Heart left ventricle (tissue), 16 donors: Measurements from ENCODE around the gene ELAVL1. TPM values are rescaled to one million over a fixed set of nuclear protein-coding genes. Genes with fewer than 3 reads are reported as not detected.

Source experiments
- ATAC-seq, 4 donors: fragments of 200-7000 bp; cut with Tn5 transposase; one replicate each; pipeline ENCODE4 v1.9.1; 2020 to 2022; ENCODE audit warnings: moderate library complexity in 4 of 4, mild to moderate bottlenecking in 3 of 4, moderate number of reproducible peaks in 1 of 4
- DNase-seq, 5 donors: peaks; one replicate each; pipeline ENCODE4 v3.0.0-alpha.2; 2020
- H3K27ac ChIP-seq, 12 donors: fragments of 200-600 bp; sonication (generic) in 4 of 12; one replicate each; pipeline versions ENCODE4 v1.5.0 to v1.8.0; 2016 to 2022; ENCODE audit warnings: mild to moderate bottlenecking in 2 of 12
- H3K27me3 ChIP-seq, 9 donors: fragments of 200-600 bp; sonication (generic) in 2 of 9; one replicate each; pipeline versions ENCODE4 v1.5.1 to v1.8.0; 2016 to 2022; ENCODE audit warnings: mild to moderate bottlenecking in 3 of 9
- H3K36me3 ChIP-seq, 9 donors: fragments of 200-600 bp; sonication (generic) in 2 of 9; one replicate each; pipeline versions ENCODE4 v1.5.0 to v1.8.0; 2018 to 2022; ENCODE audit warnings: mild to moderate bottlenecking in 2 of 9
- H3K4me1 ChIP-seq, 12 donors: fragments of 200-600 bp; sonication (generic) in 4 of 12; one replicate each; pipeline versions ENCODE4 v1.5.0 to v1.8.0; 2016 to 2022; ENCODE audit warnings: mild to moderate bottlenecking in 3 of 12
- H3K4me3 ChIP-seq, 12 donors: fragments of 200-600 bp; sonication (generic) in 4 of 12; one replicate each; pipeline versions ENCODE4 v1.5.0 to v1.8.0; 2017 to 2022; ENCODE audit warnings: mild to moderate bottlenecking in 9 of 12, moderate library complexity in 4 of 12
- H3K9me3 ChIP-seq, 12 donors: fragments of 200-600 bp; sonication (generic) in 4 of 12; one replicate each; pipeline versions ENCODE4 v1.5.0 to v1.8.0; 2016 to 2022; ENCODE audit warnings: mild to moderate bottlenecking in 1 of 12
- CTCF ChIP-seq, 12 donors: fragments of 200-600 bp; sonication (generic) in 4 of 12; IDR thresholded peaks; one replicate each; pipeline versions ENCODE4 v1.5.0 to v1.8.0; 2018 to 2022; ENCODE audit warnings: antibody characterized with exemption in 12 of 12, mild to moderate bottlenecking in 5 of 12
- POLR2A ChIP-seq, 2 donors: fragments of 450-650 bp; IDR thresholded peaks; one replicate each; pipeline ENCODE4 v1.6.1; 2017; ENCODE audit warnings: antibody characterized with exemption in 2 of 2, mild to moderate bottlenecking in 2 of 2, moderate library complexity in 2 of 2
- WGBS, 4 donors: extraction: QIAGEN DNeasy Blood & Tissue Kit in 2 of 4; methylation state at CpG; one replicate each; pipeline versions ENCODE4 v1.1.5 to v1.1.7; 2013 to 2018; 5-methylcytosine and 5-hydroxymethylcytosine counted together
- intact Hi-C, 10 donors: fragments of 100-400 bp; cut with DNase I; formaldehyde crosslinking; loops; one replicate each; pipeline versions ENCODE4 v1.11.1 to v1.14.2; 2022
- polyA plus RNA-seq, 2 donors: library from polyadenylated mRNA; stranded (reverse); fragments of 200-250 nt; gene quantifications; one replicate each; pipeline ENCODE4 v1.2.3, GENCODE V29; 2013
- total RNA-seq, 9 donors: library from RNA; depleted of rRNA in 2 of 9; stranded (reverse); fragments of >200 nt in 2 of 9; fragmentation: NEBNext Ultra II Directional in 3 of 9; extraction: Animal tissue kit (Norgen Biotek cat#: 25700) in 3 of 9; gene quantifications; one replicate each; pipeline versions ENCODE4 v1.1.0 to v1.2.4, GENCODE V29; 2016 to 2023
- donor health status: ischemic (EF 13 %, LVEDD 7.1; RV severe dilation, severe dysfunction).
- donor health status: healthy with polysubstance abuse.
- donor health status: DM: no; HTN: yes; CAD: no.
- donor health status: DM: no; HTN: no; CAD: no.
- donor health status: ischemic (EF 25% LVEDD 6.9; RV normal size, moderate dysfunction).
- donor health status: ischemic (EF 25% LVEDD 5.7; RV mildly dilated, moderate dysfunction).
- donor health status: healthy.
- donor health status: DM: yes; HTN: yes; CAD: no.
- donor health status: ischemic (EF 35%, LVEDD 5.7; RV mildly dilated, moderate dysfunction).
- donor health status: nonischemic (EF 11% LVEDD 7.7; RV severe dilation, severe dysfunction).
- donor health status: DM: yes; HTN: yes; CAD: no.
- donor health status: PGD.
- donor health status: ischemic (EF 29% LVEDD 5.4; RV normal size, mild dysfunction).
- donor health status: nonischemic (EF 23%, LVEDD 6.1; RV moderate dilation, normal function).

The ELAVL1 gene
- total and polyA plus RNA-seq, 11 donors: 9.8 to 62.0 (median 52.6) TPM

GRCh38 chr19:7947939-7948338, 57.5 kb downstream of the ELAVL1 start:
- Histone ChIP-seq H3K36me3 (no peaks in the 10 kb centered on the region), H3K4me3 (no peak overlapping the region), H3K4me1 (peaks cover 0 to 13% (median 8%) of the 10 kb centered on the region in 12 donors), H3K27ac (no peak overlapping the region), H3K27me3 (no peaks in the 10 kb centered on the region), H3K9me3 (no peaks in the 10 kb centered on the region)
- WGBS, 4 donors: 91 to 100% (median 96%) methylated on average over 4 of the region's 4 CpGs
- ATAC-seq (no peak), DNase-seq (peak in 1 of 5 donors; percentile 20)
- intact Hi-C loops: loop anchor here in 5 of 10 donors (5.0 to 10.0 kb wide), 2 partner anchors 207 to 309 kb away; no protein-coding TSS in a partner anchor
- no peak for TF ChIP-seq POLR2A (IDR thresholded peaks at IDR 0.05)
- no peak for TF ChIP-seq CTCF (IDR thresholded peaks at IDR 0.05)

GRCh38 chr19:7944177-7944761, 61.2 kb downstream of the ELAVL1 start:
- Histone ChIP-seq H3K27ac (peak overlapping the region in 11 of 12 donors; percentile 78 to 99 (median 94)), H3K9me3 (no peaks in the 10 kb centered on the region), H3K27me3 (no peaks in the 10 kb centered on the region), H3K36me3 (peaks cover 0 to 22% (median 17%) of the 10 kb centered on the region in 9 donors), H3K4me3 (peak overlapping the region; percentile 26 to 100 (median 80)), H3K4me1 (peaks cover 0 to 25% (median 15%) of the 10 kb centered on the region in 12 donors)
- peak; percentile 84 to 92 (median 88) for DNase-seq
- no peak for TF ChIP-seq POLR2A (IDR thresholded peaks at IDR 0.05)
- peak; percentile 78 to 95 (median 88) for TF ChIP-seq CTCF (IDR thresholded peaks at IDR 0.05)
- WGBS, 4 donors: 27 to 32% (median 29%) methylated on average over 17 to 18 of the region's 18 CpGs
- intact Hi-C loops: loop anchor here (1.0 to 10.0 kb wide), 10 partner anchors 57 to 309 kb away; no protein-coding TSS in a partner anchor
- peak; percentile 45 to 70 (median 65) for ATAC-seq

GRCh38 chr19:7943444-7944176, 61.8 kb downstream of the ELAVL1 start, which contains the start of gene TIMM44:
TIMM44 (minus strand) TSS chr19:7943666; CDS start chr19:7943651, 15 bp downstream.
- Histone ChIP-seq H3K4me1 (peaks cover 0 to 25% (median 15%) of the 10 kb centered on the region in 12 donors), H3K4me3 (peak within 1 kb of the TSS; percentile 52 to 100 (median 86))

More at GRCh38 chr19:7943444-7944176, 61.8 kb downstream of the ELAVL1 start, which contains the start of gene TIMM44:
- Histone ChIP-seq H3K27ac (peak within 1 kb of the TSS; percentile 83 to 99 (median 94)), H3K36me3 (peaks cover 0 to 27% (median 23%) of the 10 kb centered on the region in 9 donors), H3K9me3 (no peaks in the 10 kb centered on the region), H3K27me3 (no peaks in the 10 kb centered on the region)
- TF ChIP-seq CTCF (IDR thresholded peaks at IDR 0.05) (peak in 1 of 12 donors; percentile 8), POLR2A (IDR thresholded peaks at IDR 0.05) (peak in 1 of 2 donors; percentile 85)
- intact Hi-C loops: loop anchor here (1.0 to 10.0 kb wide), 12 partner anchors 40 to 310 kb away; partner anchors contain the start of genes ELAVL1 (in 1 of the 10) and MAP2K7 (in 1 of the 10)
- DNase-seq: peak; percentile 99 to 100 (median 100)
- ATAC-seq: peak; percentile 98 to 100 (median 99)
- WGBS, 4 donors: 0% methylated on average over 41 to 56 of the region's 56 CpGs
